Activated naive CD4-positive, alpha-beta T cell treated with anti-CD3 and anti-CD28 coated beads for 36 hours (primary cell): ENCODE data around the gene SRPX2. TPM values are rescaled to one million over a fixed set of nuclear protein-coding genes. Genes with fewer than 3 reads are reported as not detected.

Experiments
- CTCF ChIA-PET: fragments of 350-600 bp; sonication (Branson Sonifier 250); formaldehyde crosslinking; loops from one replicate; lab custom pipeline; 2021; ENCODE audit warnings: antibody characterized with exemption; lab: Charles Lee
- DNase-seq: peaks from one replicate; pipeline ENCODE4 v3.0.0-alpha.2; 2020
- H3K27ac Mint-ChIP-seq: one replicate; pipeline ENCODE4 v1.8.0; 2021; ENCODE audit warnings: mild to moderate bottlenecking, mixed read lengths
- H3K27me3 Mint-ChIP-seq: one replicate; pipeline ENCODE4 v1.8.0; 2021; ENCODE audit warnings: low read depth, mixed read lengths
- H3K36me3 Mint-ChIP-seq: one replicate; pipeline ENCODE4 v1.8.0; 2021; ENCODE audit warnings: low read depth, mixed read lengths
- H3K4me1 Mint-ChIP-seq: one replicate; pipeline ENCODE4 v1.8.0; 2021; ENCODE audit warnings: low read depth, mixed read lengths
- H3K4me3 Mint-ChIP-seq: one replicate; pipeline ENCODE4 v1.8.0; 2021; ENCODE audit warnings: mild to moderate bottlenecking, moderate library complexity, mixed read lengths
- H3K9me3 Mint-ChIP-seq: one replicate; pipeline ENCODE4 v1.8.0; 2021; ENCODE audit warnings: mixed read lengths
- intact Hi-C: fragments of 100-400 bp; cut with micrococcal nuclease; formaldehyde crosslinking; loops from one replicate; pipeline ENCODE4 v1.15.1; 2023
- total RNA-seq, 2 experiments: library from RNA; stranded (reverse); gene quantifications; one replicate each; pipeline ENCODE4 v1.2.3, GENCODE V29; 2021

The SRPX2 gene
- not detected for total RNA-seq

- H3K27ac Mint-ChIP-seq: no peak within 1 kb of the TSS
- H3K36me3 Mint-ChIP-seq: no peaks in the 10 kb centered on the region
- H3K27me3 Mint-ChIP-seq: no peaks in the 10 kb centered on the region
- CTCF ChIA-PET: interaction anchor here (0.6 to 0.7 kb wide), 2 partner anchors 11 to 41 kb away, joined by 3 to 4 read pairs; no protein-coding TSS in a partner anchor
- H3K9me3 Mint-ChIP-seq: no peaks in the 10 kb centered on the region
- H3K4me3 Mint-ChIP-seq: no peak within 1 kb of the TSS
- no peak for DNase-seq
- intact Hi-C loops: no loop called here
- H3K4me1 Mint-ChIP-seq: no peaks in the 10 kb centered on the region
Observed at GRCh38 chrX:100643956-100644860, at the start of gene SRPX2. SRPX2 (plus strand) TSS chrX:100644199; CDS start chrX:100646323, 2,124 bp downstream.

- H3K4me1 Mint-ChIP-seq: no peaks in the 10 kb centered on the region
- CTCF ChIA-PET: interaction anchor here (1.1 kb wide), 1 partner anchor 9 kb away, joined by 4 read pairs; no protein-coding TSS in a partner anchor
Observed at GRCh38 chrX:100596601-100597000, 47.4 kb upstream of the SRPX2 start.

GRCh38 chrX:100599456-100599855 lies 44.5 kb upstream of the SRPX2 start:
- Mint-ChIP-seq H3K4me1 (no peaks in the 10 kb centered on the region), H3K9me3 (no peaks in the 10 kb centered on the region), H3K27ac (no peak overlapping the region), H3K4me3 (no peak overlapping the region), H3K27me3 (no peaks in the 10 kb centered on the region), H3K36me3 (no peaks in the 10 kb centered on the region)
- no peak for DNase-seq
- intact Hi-C loops: no loop called here
- CTCF ChIA-PET: interaction anchor here (0.6 to 1.3 kb wide), 2 partner anchors 37 to 90 kb away, joined by 3 read pairs; partner anchors contain the start of gene TSPAN6

More at GRCh38 chrX:100596601-100597000, 47.4 kb upstream of the SRPX2 start:
- H3K27me3 Mint-ChIP-seq: no peaks in the 10 kb centered on the region
- no peaks in the 10 kb centered on the region for H3K36me3 Mint-ChIP-seq
- DNase-seq: no peak
- intact Hi-C loops: no loop called here
- H3K27ac Mint-ChIP-seq: no peak overlapping the region
- no peaks in the 10 kb centered on the region for H3K9me3 Mint-ChIP-seq
- no peak overlapping the region for H3K4me3 Mint-ChIP-seq

- CTCF ChIA-PET: no interaction called here
- H3K27ac Mint-ChIP-seq: no peak overlapping the region
- no peaks in the 10 kb centered on the region for H3K36me3 Mint-ChIP-seq
- H3K4me3 Mint-ChIP-seq: no peak overlapping the region
- intact Hi-C loops: no loop called here
- H3K9me3 Mint-ChIP-seq: no peaks in the 10 kb centered on the region
- no peak for DNase-seq
- no peaks in the 10 kb centered on the region for H3K4me1 Mint-ChIP-seq
- H3K27me3 Mint-ChIP-seq: no peaks in the 10 kb centered on the region
Observed at GRCh38 chrX:100600340-100600739, 43.7 kb upstream of the SRPX2 start.

- H3K27ac Mint-ChIP-seq: no peak overlapping the region
- no peaks in the 10 kb centered on the region for H3K4me1 Mint-ChIP-seq
- DNase-seq: no peak
- no peak overlapping the region for H3K4me3 Mint-ChIP-seq
- H3K36me3 Mint-ChIP-seq: no peaks in the 10 kb centered on the region
- H3K9me3 Mint-ChIP-seq: no peaks in the 10 kb centered on the region
- no peaks in the 10 kb centered on the region for H3K27me3 Mint-ChIP-seq
- CTCF ChIA-PET: no interaction called here
- intact Hi-C loops: no loop called here
Observed at GRCh38 chrX:100600758-100601157, 43.2 kb upstream of the SRPX2 start.

GRCh38 chrX:100606753-100607152 lies 37.2 kb upstream of the SRPX2 start:
- H3K27ac Mint-ChIP-seq: no peak overlapping the region
- H3K36me3 Mint-ChIP-seq: no peaks in the 10 kb centered on the region
- no peaks in the 10 kb centered on the region for H3K27me3 Mint-ChIP-seq

GRCh38 chrX:100609591-100609990 lies 34.4 kb upstream of the SRPX2 start:
- H3K27ac Mint-ChIP-seq: no peak overlapping the region
- H3K27me3 Mint-ChIP-seq: peaks cover 5% of the 10 kb centered on the region
- H3K4me3 Mint-ChIP-seq: no peak overlapping the region
- no peaks in the 10 kb centered on the region for H3K9me3 Mint-ChIP-seq
- CTCF ChIA-PET: no interaction called here
- DNase-seq: no peak
- H3K36me3 Mint-ChIP-seq: no peaks in the 10 kb centered on the region
- no peaks in the 10 kb centered on the region for H3K4me1 Mint-ChIP-seq
- intact Hi-C loops: no loop called here

More at GRCh38 chrX:100606753-100607152, 37.2 kb upstream of the SRPX2 start:
- intact Hi-C loops: no loop called here
- no peaks in the 10 kb centered on the region for H3K4me1 Mint-ChIP-seq
- no peak for DNase-seq
- no peak overlapping the region for H3K4me3 Mint-ChIP-seq
- CTCF ChIA-PET: no interaction called here
- H3K9me3 Mint-ChIP-seq: no peaks in the 10 kb centered on the region

- Mint-ChIP-seq H3K9me3 (no peaks in the 10 kb centered on the region), H3K27me3 (peaks cover 9% of the 10 kb centered on the region), H3K4me1 (peaks cover 1% of the 10 kb centered on the region), H3K36me3 (no peaks in the 10 kb centered on the region), H3K27ac (no peak overlapping the region), H3K4me3 (no peak overlapping the region)
- no peak for DNase-seq
- CTCF ChIA-PET: no interaction called here
- intact Hi-C loops: no loop called here
Observed at GRCh38 chrX:100611951-100612350, 32.0 kb upstream of the SRPX2 start.

GRCh38 chrX:100615005-100615404 lies 29.0 kb upstream of the SRPX2 start:
- CTCF ChIA-PET: interaction anchor here (0.8 to 1.6 kb wide), 5 partner anchors 22 to 154 kb away, joined by 3 to 8 read pairs (median 3); partner anchors contain the start of gene TSPAN6
- H3K36me3 Mint-ChIP-seq: no peaks in the 10 kb centered on the region
- peak; percentile 13 for DNase-seq
- H3K9me3 Mint-ChIP-seq: no peaks in the 10 kb centered on the region
- peaks cover 9% of the 10 kb centered on the region for H3K27me3 Mint-ChIP-seq
- intact Hi-C loops: loop anchor here (1.0 kb wide), 1 partner anchor 21 kb away; the partner anchor contains the start of gene TSPAN6
- peaks cover 1% of the 10 kb centered on the region for H3K4me1 Mint-ChIP-seq
- H3K27ac Mint-ChIP-seq: no peak overlapping the region
- no peak overlapping the region for H3K4me3 Mint-ChIP-seq

GRCh38 chrX:100623001-100623400 lies 21.0 kb upstream of the SRPX2 start:
- H3K27me3 Mint-ChIP-seq: no peaks in the 10 kb centered on the region
- no peak overlapping the region for H3K4me3 Mint-ChIP-seq
- peaks cover 10% of the 10 kb centered on the region for H3K4me1 Mint-ChIP-seq
- no peaks in the 10 kb centered on the region for H3K9me3 Mint-ChIP-seq
- DNase-seq: no peak
- CTCF ChIA-PET: no interaction called here
- intact Hi-C loops: no loop called here
- H3K36me3 Mint-ChIP-seq: no peaks in the 10 kb centered on the region
- H3K27ac Mint-ChIP-seq: no peak overlapping the region

- H3K9me3 Mint-ChIP-seq: no peaks in the 10 kb centered on the region
- no peak overlapping the region for H3K4me3 Mint-ChIP-seq
- intact Hi-C loops: loop anchor here (1.0 kb wide), 1 partner anchor 10 kb away; the partner anchor contains the start of gene TSPAN6
- no peaks in the 10 kb centered on the region for H3K27me3 Mint-ChIP-seq
- H3K4me1 Mint-ChIP-seq: peaks cover 10% of the 10 kb centered on the region
- no peaks in the 10 kb centered on the region for H3K36me3 Mint-ChIP-seq
- CTCF ChIA-PET: no interaction called here
- no peak overlapping the region for H3K27ac Mint-ChIP-seq
- DNase-seq: peak; percentile 21
Observed at GRCh38 chrX:100625985-100626491, 18.0 kb upstream of the SRPX2 start.

- Mint-ChIP-seq H3K27me3 (peaks cover 3% of the 10 kb centered on the region), H3K4me1 (peaks cover 6% of the 10 kb centered on the region)
- intact Hi-C loops: loop anchor here (10.0 kb wide), 1 partner anchor 190 kb away; no protein-coding TSS in a partner anchor
Observed at GRCh38 chrX:100635040-100635439, 9.0 kb upstream of the SRPX2 start.

More at GRCh38 chrX:100635040-100635439, 9.0 kb upstream of the SRPX2 start:
- Mint-ChIP-seq H3K9me3 (no peaks in the 10 kb centered on the region), H3K4me3 (no peak overlapping the region), H3K27ac (no peak overlapping the region), H3K36me3 (no peaks in the 10 kb centered on the region)
- no peak for DNase-seq
- CTCF ChIA-PET: interaction anchor here (1.0 kb wide), 1 partner anchor 123 kb away, joined by 3 read pairs; no protein-coding TSS in a partner anchor
